ENCODE results near the gene DENND4A. TPM values are rescaled to one million over a fixed set of nuclear protein-coding genes. Genes with fewer than 3 reads are reported as not detected.
"Not testable (repeated sequence)": the region's sequence is repeated elsewhere in the genome, so short reads cannot be mapped to it uniquely, and the experiment has no call there.

Gene DENND4A
- total RNA-seq, 1 donor: 35.0 TPM

GRCh38 chr15:65762399-65762798, 29.7 kb downstream of the DENND4A start:
- DNase-seq (ENCODE audit: low read depth in 2 of 3, low spot score in 2 of 3): no peak

DNA sequence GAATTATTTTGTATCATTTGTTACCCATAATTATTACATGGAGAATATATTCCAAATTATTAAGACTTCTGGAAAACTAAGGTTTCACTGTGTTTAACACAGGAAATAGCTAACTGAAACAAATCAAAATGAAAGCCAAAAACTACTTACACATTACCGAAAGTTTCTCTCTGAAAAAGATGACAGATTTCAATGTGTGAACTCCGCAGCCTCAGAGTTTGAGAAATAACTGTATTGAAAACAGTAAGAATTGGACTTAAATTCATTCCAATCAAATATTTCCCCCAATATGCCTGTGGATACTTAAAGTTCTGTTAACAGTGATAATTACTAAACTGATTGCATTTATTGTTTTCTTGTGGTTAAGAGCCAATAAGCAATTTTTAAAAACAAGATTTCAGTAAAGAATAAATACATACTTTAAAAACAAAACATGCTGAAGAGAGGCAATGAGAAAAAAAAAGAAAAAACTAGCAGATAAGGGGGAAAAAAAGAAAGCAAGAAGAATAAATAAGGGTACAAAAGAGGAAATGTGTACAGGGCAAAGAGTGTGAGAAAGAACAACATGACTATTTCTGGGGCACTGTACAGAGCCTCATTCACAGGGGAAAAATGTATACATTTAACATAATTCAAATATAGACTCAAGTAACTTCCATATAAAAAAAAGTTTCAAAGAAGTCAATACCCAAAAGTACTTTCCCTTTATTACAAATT, 30.7 kb downstream of the DENND4A start:
- DNase-seq (ENCODE audit: low read depth in 2 of 3, low spot score in 2 of 3): no peak

DNA sequence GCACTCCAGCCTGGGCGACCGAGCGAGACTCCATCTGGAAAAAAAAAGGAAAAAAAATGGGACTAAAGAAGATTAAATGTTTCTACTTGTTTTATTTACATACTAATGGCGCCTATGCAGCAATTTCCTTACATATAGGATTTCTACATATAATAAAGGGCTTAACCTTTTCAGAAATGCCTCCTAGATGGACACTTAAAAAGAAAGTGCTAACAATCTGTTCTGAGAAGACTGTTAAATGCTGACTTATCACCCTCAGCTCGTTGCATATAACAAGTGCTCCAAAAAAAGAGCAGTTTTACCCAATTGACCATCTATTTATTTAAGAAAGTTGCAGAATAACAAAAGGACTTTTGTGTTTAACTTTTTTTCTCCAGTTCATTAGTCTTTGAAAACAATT, 32.7 kb downstream of the DENND4A start:
- DNase-seq (ENCODE audit: low read depth in 2 of 3, low spot score in 2 of 3): no peak

DNA sequence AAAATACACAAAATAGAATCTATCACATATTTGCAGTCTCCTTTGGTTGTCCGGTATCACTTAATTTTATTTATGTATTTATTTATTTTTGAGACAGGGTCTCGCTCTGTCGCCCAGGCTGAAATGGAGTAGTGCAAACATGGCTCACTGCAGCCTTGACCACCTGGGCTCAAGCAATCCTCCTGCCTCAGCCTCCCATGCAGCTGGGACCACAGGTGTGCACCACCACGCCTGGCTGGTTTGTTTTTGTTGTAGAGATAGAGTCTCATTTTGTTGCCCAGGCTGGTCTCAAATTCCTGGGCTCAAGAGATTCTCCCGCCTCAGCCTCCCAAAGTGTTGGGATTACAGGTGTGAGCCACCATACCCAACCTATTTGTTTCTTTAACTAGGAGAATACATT, 33.9 kb downstream of the DENND4A start:
- no peak for DNase-seq (ENCODE audit: low read depth in 2 of 3, low spot score in 2 of 3)

GRCh38 chr15:65757256-65757655, 34.8 kb downstream of the DENND4A start:
- no peak for DNase-seq (ENCODE audit: low read depth in 2 of 3, low spot score in 2 of 3)

DNA sequence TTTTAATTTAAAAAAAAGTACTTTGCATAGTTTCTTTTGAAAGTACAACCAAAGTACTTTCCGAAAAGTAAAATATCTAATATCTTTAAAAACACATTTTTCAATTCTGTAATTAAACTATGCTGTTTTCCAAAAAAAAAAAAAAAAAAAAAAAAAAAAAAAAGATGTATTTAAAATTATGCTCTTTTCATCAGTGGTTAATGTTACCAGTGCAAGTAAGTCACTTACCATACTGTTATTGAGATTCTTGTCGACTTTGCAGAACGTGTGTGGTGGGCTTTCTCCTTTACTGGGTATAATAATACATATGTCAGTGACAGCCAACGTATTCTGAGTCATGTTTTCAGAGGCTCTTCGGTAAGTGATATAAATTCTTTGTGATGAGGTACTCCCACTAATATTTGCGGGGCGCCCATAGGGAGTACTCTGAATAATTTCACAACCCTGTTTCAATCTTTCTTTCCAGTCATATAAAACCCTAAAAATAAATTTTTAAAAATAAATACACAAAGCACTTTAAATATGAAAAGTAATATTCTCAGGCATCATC, 39.9 kb downstream of the DENND4A start:
- no peak for DNase-seq (ENCODE audit: low read depth in 2 of 3, low spot score in 2 of 3)

- no peak for DNase-seq (ENCODE audit: low read depth in 2 of 3, low spot score in 2 of 3)
Measured at GRCh38 chr15:65751431-65751830, 40.7 kb downstream of the DENND4A start.

DNA sequence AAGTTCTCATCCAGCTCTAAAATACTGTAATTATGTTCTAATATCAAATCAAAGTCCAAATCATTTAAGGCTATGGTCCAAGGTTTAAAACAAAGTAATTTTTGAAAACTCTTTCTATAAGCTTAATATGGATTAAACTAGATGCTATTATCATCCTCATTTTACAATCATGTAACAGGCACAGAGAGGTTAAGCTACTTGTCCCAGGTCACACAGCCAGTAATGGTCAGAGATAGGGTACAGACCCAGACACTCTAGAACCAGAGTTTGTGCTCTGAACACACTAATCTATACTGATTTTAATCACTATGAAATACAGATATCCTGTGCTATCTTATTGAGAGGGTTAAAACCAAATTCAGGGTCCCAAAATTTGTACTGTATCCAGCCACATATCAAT, 44.8 kb downstream of the DENND4A start:
- DNase-seq (ENCODE audit: low read depth in 2 of 3, low spot score in 2 of 3): no peak

- DNase-seq (ENCODE audit: low read depth in 2 of 3, low spot score in 2 of 3): no peak
Measured at GRCh38 chr15:65743637-65744252, 48.3 kb downstream of the DENND4A start.

DNA sequence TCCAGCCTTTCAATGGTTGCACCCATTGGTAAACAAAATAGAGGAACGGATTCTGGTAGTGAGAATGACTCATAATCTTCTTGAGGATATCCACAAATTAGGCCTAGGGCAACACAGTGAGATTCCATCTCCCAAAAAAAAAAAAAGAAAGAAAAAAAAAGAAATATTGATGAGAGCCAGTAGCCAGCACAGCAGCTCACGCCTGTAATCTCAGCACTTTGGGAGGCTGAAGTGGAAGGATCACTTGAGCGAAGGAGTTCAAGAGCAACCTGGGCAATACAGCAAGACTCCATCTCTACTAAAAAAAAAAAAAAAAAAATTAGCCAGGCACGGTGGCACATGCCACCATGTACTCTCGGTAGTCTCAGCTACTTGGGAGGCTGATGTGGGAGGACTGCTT, 51.9 kb downstream of the DENND4A start:
- DNase-seq (ENCODE audit: low read depth in 2 of 3, low spot score in 2 of 3): no peak

GRCh38 chr15:65738649-65739048, 53.4 kb downstream of the DENND4A start:
- DNase-seq (ENCODE audit: low read depth in 2 of 3, low spot score in 2 of 3): no peak

GRCh38 chr15:65733599-65733998, 58.5 kb downstream of the DENND4A start:
- not testable (repeated sequence) for DNase-seq (ENCODE audit: low read depth in 2 of 3, low spot score in 2 of 3)

GRCh38 chr15:65732698-65733097, 59.4 kb downstream of the DENND4A start:
- no peak for DNase-seq (ENCODE audit: low read depth in 2 of 3, low spot score in 2 of 3)

DNA sequence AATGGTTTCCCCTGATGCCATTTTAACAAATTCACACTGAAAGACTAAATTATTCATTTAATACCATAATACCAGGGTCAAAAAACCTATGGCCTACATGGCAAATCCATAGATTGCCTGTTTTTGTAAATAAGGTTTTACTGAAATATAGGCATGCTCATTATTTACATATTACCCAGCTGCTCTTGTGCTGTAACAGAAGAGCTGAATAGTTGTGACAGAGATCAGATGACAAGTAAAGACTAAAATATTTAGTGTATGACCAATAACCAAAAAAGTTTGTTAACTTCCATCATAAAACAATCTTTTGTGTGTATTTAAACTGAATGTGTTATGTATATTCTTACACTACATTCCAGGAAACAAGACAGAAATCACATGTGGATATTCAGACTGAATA, 60.2 kb downstream of the DENND4A start:
- DNase-seq (ENCODE audit: low read depth in 2 of 3, low spot score in 2 of 3): no peak

DNA sequence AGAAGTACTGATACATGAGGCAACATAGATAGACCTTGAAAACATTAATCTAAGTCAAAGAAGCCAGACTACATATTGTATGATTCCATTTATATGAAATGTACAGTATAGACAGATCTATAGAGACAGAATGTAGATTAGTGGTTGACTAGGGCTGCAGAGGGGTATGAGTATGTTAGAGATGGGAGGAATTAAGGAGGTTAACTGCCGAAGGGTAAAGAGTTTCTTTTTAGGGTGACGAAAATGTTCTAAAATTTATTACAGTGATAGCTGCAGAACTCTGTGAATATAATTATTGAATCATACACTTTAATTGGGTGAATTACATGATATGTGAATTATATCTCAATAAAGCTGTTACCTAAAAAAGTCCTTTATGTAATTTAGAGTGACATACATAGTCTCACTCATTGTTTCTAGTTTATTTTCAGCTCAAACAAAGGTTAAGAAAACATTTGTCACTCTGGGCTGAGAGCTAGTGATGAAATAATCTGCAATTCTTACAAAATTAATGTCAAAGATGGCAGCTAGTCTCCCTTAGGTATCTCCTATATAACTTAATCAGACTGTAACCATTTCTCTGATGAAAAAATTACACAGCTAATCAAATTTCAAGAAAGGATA, 61.4 kb downstream of the DENND4A start:
- DNase-seq (ENCODE audit: low read depth in 2 of 3, low spot score in 2 of 3): no peak

DNA sequence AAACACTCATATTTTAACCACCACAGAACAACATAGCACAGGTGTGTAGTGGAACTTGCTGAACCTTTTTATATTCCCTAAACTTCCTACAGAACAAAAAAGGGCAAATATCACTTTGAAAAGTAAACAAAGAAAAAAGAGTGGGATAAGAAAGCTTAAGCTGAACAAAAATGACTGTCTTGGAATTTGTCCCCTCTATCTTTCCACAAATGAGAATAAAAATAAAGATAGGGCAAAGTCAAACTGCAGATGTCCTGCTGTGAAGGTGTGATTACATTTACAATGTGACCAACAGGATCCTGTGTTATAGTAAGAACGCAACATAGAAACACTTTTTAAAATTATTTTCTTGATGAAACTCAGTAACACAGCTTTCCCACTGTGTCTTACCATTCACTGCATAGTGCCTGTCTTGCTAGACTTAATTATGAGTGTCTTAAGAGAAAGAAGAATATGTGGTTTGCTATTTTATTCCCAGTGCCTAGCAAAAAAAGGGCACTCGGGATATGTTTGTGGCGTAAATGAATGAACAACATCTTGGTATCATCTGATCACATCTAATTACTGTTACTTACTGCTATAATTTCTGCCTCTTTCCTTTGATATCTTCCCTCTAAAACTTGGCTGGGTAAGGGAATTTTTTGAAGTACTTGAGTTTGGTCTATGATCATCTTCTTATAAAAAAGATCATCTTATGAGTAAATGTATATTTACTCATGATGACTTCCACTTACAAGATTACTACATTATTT, 67.5 kb downstream of the DENND4A start:
- DNase-seq (ENCODE audit: low read depth in 2 of 3, low spot score in 2 of 3): no peak

DNA sequence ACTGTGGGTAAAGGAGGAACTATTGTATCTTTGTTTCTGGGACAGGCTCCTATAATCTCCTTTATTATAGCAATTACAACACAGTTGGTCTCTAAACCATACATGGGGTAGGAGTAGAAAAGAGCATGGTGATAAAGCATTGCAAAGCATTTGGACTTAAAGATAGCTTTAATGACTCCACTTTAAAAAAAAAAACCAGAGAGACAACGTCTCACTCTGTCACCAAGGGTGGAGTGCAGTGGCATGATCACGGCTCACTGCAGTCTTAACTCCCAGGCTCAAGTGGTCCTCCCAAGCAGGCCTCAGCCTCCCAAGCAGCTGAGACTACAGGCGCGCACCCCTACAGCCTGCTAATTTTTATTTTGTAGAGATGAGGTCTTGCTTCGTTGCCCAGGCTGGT, 68.2 kb downstream of the DENND4A start:
- no peak for DNase-seq (ENCODE audit: low read depth in 2 of 3, low spot score in 2 of 3)

- DNase-seq (ENCODE audit: low read depth in 2 of 3, low spot score in 2 of 3): no peak
Measured at GRCh38 chr15:65722191-65722590, 69.9 kb downstream of the DENND4A start.

DNA sequence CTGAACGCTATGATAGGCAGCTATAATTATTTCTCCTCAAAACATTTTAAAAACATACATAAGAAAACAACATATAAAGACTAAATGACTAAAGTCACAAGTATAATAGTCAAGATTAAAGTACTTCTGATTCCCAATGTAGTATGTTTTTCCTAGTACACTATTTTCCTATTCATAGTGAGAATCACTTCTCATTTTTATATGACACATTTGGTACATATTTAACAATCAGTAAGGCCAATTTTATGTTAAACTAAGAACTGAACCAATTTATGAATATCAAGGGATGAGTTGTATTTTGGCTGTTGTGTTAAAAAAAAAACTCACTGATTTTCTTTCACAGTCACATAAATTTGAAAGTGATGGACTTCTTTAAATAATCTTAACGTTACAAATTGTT, 79.7 kb downstream of the DENND4A start:
- DNase-seq (ENCODE audit: low read depth in 2 of 3, low spot score in 2 of 3): no peak

GRCh38 chr15:65695081-65695480, 97.0 kb downstream of the DENND4A start:
- DNase-seq (ENCODE audit: low read depth in 2 of 3, low spot score in 2 of 3): no peak

DNA sequence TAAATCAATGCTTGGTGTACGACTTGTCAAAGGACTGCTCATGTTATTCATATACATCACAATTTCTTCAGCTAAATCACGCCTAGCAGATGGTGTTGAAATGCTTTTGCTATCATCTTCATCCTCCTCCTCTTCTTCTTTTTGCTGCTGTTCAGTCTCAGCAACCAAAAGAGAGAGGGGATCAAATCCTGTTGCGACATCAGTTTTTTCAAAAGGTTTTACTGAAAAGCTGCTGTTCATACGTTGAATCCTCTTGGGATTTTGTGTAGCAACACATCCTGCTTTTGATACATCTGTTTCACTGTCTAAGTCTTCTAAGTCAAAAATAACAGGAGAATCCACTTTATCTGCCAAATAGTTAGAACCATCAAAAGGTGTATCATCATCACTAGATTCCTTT, 101.3 kb downstream of the DENND4A start:
- DNase-seq (ENCODE audit: low read depth in 2 of 3, low spot score in 2 of 3): no peak

All from hematopoietic multipotent progenitor cell (in vitro differentiated cells).